GM23248 (cell line): ENCODE data around the gene ARHGAP26.

Experiments
- EZH2 ChIP-seq: fragments of 200-600 bp; sonication (generic); IDR thresholded peaks from 2 replicates; pipeline ENCODE4 v1.6.1; 2018; ENCODE audit warnings: antibody characterized with exemption, mild to moderate bottlenecking; ENCODE audit not compliant: insufficient read depth, poor library complexity, severe bottlenecking
- EZH2phosphoT487 ChIP-seq: fragments of 200-600 bp; sonication (generic); IDR thresholded peaks from 2 replicates; pipeline ENCODE4 v1.6.1; 2018; ENCODE audit warnings: antibody characterized with exemption, moderate library complexity, mild to moderate bottlenecking, low read depth; ENCODE audit not compliant: insufficient read depth

GRCh38 chr5:143036146-143036927 lies 266.2 kb downstream of the ARHGAP26 start:
- TF ChIP-seq EZH2: no peak
- no peak for TF ChIP-seq EZH2phosphoT487
